ENCODE data around the gene ZNF10.

The ZNF10 gene

GRCh38 chr12:133130038-133130807 is at the start of gene ZNF10, which contains the start of gene ZNF891:
TSS of gene ZNF10 (plus strand) at chr12:133130627. CDS start at chr12:133144493, 13,866 bp downstream.
TSS of gene ZNF891 (minus strand) at chr12:133130274. CDS start at chr12:133121918, 8,356 bp downstream.
- ChIA-PET POLR2A (interaction anchor here (1.0 kb wide), 2 partner anchors 39 to 50 kb away, joined by 3 read pairs; no protein-coding TSS in a partner anchor), CTCF (interaction anchor here (0.8 to 1.2 kb wide), 3 partner anchors 10 to 51 kb away, joined by 3 to 5 read pairs (median 3); no protein-coding TSS in a partner anchor)
- no peak for TF ChIP-seq CTCF (IDR thresholded peaks at IDR 0.05; ENCODE audit: control extremely low read depth, extremely low read depth, low read depth, missing control alignments)
- DNase-seq (ENCODE audit: extremely low spot score), result peak; percentile 93

GRCh38 chr12:133081159-133081780 is 49.2 kb upstream of the ZNF10 start:
- no peak for TF ChIP-seq CTCF (IDR thresholded peaks at IDR 0.05; ENCODE audit: control extremely low read depth, extremely low read depth, low read depth, missing control alignments)
- CTCF ChIA-PET, result interaction anchor here (0.7 to 0.9 kb wide), 2 partner anchors 96 to 100 kb away, joined by 3 to 4 read pairs; partner anchors contain the start of gene ZNF268
- no peak for DNase-seq (ENCODE audit: extremely low spot score)
- POLR2A ChIA-PET, result no interaction called here

GRCh38 chr12:133083345-133083744 is 47.1 kb upstream of the ZNF10 start:
- ChIA-PET CTCF (no interaction called here), POLR2A (no interaction called here)
- no peak for DNase-seq (ENCODE audit: extremely low spot score)
- no peak for TF ChIP-seq CTCF (IDR thresholded peaks at IDR 0.05; ENCODE audit: control extremely low read depth, extremely low read depth, low read depth, missing control alignments)

- ChIA-PET POLR2A (no interaction called here), CTCF (no interaction called here)
- DNase-seq (ENCODE audit: extremely low spot score), result no peak
These were observed 24.8 kb upstream of the ZNF10 start for GRCh38 chr12:133105620-133106019.

GRCh38 chr12:133106253-133106652 is 24.2 kb upstream of the ZNF10 start:
- TF ChIP-seq CTCF (IDR thresholded peaks at IDR 0.05; ENCODE audit: control extremely low read depth, extremely low read depth, low read depth, missing control alignments), result no peak
- POLR2A ChIA-PET, result no interaction called here

More at GRCh38 chr12:133105620-133106019, 24.8 kb upstream of the ZNF10 start:
- no peak for TF ChIP-seq CTCF (IDR thresholded peaks at IDR 0.05; ENCODE audit: control extremely low read depth, extremely low read depth, low read depth, missing control alignments)

GRCh38 chr12:133107121-133107520 is 23.3 kb upstream of the ZNF10 start:
- POLR2A ChIA-PET, result no interaction called here
- CTCF ChIA-PET, result no interaction called here
- DNase-seq (ENCODE audit: extremely low spot score), result no peak
- no peak for TF ChIP-seq CTCF (IDR thresholded peaks at IDR 0.05; ENCODE audit: control extremely low read depth, extremely low read depth, low read depth, missing control alignments)

More at GRCh38 chr12:133106253-133106652, 24.2 kb upstream of the ZNF10 start:
- CTCF ChIA-PET, result no interaction called here
- DNase-seq (ENCODE audit: extremely low spot score), result no peak
